ENCODE measurements around the gene PLEKHH2.
A peak's percentile ranks its signal among the peaks of the same experiment; 100 is the strongest.

The PLEKHH2 gene

DNA sequence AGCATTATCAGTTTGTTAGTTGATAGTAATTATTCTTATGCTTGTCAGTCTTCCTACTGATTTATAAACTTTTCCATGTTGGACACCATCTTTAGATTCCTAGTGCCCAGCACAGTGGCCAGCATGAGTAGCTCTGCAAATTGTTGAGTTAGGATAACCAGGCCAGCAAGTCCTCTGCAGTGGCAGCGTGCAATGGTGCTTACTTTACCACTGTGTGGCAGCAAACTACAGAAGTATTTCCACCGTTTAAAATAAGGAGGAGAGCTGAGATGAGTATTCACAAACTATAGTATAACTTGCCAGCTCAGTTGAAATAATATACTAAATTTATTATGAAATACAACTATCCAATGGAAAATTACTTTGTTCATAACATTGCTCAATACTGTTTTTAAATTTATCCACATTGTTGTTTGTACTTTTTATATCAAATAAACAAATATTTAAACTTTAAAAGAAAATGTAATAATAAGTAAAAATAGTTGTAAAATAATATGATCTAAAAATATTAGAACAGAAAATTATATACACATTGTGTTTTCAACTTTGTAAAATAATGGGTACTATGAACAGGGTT is 31.9 kb upstream of the PLEKHH2 start:
- DNase-seq (ENCODE audit: extremely low read depth, low read depth) = peak; percentile 4
- TF ChIP-seq, protein P1, sequence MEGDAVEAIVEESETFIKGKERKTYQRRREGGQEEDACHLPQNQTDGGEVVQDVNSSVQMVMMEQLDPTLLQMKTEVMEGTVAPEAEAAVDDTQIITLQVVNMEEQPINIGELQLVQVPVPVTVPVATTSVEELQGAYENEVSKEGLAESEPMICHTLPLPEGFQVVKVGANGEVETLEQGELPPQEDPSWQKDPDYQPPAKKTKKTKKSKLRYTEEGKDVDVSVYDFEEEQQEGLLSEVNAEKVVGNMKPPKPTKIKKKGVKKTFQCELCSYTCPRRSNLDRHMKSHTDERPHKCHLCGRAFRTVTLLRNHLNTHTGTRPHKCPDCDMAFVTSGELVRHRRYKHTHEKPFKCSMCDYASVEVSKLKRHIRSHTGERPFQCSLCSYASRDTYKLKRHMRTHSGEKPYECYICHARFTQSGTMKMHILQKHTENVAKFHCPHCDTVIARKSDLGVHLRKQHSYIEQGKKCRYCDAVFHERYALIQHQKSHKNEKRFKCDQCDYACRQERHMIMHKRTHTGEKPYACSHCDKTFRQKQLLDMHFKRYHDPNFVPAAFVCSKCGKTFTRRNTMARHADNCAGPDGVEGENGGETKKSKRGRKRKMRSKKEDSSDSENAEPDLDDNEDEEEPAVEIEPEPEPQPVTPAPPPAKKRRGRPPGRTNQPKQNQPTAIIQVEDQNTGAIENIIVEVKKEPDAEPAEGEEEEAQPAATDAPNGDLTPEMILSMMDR (IDR thresholded peaks at IDR 0.05; ENCODE audit: low read depth, low read length) = peak; percentile 65

DNA sequence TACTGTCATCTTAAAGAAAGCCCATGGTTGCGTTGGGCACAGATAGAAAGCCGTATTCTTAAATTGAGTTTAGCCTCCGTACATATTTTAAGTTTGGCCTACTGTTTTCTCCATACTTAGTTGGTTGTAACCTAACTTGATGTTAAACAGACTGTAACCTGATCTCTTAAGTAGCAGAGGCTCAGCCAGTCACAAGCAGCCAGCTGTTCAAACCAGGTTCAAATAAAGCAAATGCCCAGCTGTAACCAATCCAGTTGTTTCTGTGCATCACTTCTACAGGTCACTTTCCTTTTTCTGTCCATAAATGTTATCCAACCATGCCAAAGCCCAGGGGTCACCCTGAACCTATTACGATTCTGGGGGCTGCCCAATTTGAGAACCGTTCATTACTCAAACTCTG is 31.2 kb upstream of the PLEKHH2 start:
- no peak for DNase-seq (ENCODE audit: extremely low read depth, low read depth)
- TF ChIP-seq, protein P1 (IDR thresholded peaks at IDR 0.05; ENCODE audit: low read depth, low read length) = no peak

DNA sequence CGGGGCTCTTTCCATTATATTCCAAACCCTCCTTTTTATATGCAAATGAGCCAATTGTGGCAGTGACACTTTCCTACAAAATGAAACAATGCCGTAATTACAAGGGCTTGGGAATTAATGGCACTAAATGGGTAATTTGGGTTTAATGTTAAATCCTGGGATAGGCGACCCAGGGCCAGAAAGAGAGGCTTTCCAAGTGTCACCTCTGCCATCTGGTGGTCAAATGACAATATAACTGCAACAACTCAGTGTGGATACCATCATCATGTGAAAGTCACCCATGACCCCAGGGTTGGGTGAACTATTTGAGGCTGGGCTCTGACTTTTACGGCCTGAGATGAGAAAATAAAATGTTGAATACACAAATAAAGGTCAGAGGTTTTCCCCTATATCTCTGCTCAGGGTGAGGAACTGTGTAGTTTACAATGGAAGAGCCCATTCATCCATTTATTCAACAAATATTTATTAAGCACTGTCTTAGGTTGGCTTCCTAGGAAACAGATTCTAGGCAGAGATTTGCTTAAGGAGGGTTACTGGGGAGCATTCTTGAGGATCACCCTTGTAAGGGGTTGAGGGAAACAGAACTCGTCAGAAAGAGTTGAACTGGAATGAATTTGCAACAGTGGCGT is 27.7 kb upstream of the PLEKHH2 start:
- peak; percentile 3 for DNase-seq (ENCODE audit: extremely low read depth, low read depth)
- TF ChIP-seq, protein P1 (IDR thresholded peaks at IDR 0.05; ENCODE audit: low read depth, low read length) = peak; percentile 65

DNA sequence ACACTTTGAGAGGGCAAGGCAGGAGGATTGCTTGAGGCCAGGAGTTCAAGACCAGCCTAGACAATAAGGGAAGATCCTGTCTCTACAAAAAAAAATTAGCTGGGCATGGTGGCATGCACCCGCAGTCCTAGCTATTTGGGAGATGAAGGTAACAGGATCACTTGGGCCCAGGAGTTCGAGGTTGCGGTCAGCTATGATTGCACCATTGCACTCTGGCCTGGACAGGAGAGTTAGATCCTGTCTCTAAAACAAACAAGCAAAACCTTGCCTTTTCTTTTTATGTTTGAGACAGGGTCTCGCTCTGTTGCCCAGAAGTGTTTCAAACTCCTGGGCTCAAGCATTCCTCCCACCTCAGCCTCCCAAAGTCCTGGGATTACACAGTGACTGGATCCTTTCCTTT is 26.7 kb upstream of the PLEKHH2 start:
- DNase-seq (ENCODE audit: extremely low read depth, low read depth) = no peak
- TF ChIP-seq, protein P1 (IDR thresholded peaks at IDR 0.05; ENCODE audit: low read depth, low read length) = no peak

DNA sequence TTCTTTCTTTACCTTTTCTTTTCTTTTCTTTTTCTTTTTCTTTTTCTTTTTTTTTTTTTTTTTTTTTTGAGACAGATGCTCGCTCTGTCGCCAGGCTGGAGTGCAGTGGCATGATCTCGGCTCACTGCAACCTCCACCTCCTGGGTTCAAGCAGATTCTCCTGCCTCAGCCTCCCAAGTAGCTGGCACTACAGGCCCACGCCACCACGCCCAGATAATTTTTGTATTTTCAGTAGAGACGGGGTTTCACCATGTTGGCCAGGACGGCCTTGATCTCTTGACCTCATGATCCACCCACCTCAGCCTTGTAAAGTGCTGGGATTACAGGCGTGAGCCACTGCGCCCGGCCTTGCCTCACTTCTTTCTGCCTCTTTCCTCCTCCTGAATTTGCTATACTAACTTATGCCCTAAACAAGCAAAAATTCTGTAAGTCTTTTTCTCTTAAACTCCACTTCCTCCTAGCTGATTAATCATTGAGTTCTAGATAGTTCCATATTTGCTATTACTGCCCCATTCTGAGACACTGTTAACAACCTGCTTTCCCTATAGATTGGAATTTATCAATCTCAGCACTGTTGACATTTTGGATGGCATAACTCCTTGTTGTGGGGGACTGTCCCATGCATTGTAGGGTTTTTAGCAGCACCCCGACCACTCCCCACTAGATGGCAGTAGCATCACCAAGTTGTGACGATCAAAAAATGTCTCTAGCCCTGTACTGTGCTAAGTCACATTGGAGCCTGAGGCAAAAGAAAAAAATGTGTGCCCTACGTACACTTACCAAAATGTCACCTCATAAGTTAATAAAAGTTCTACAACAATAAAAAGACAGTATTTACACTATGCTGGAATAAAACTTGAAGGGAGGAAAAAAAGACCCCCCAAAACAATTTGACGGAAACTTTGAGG is 24.8 kb upstream of the PLEKHH2 start:
- TF ChIP-seq, protein P1 (IDR thresholded peaks at IDR 0.05; ENCODE audit: low read depth, low read length) = peak; percentile 86
- DNase-seq (ENCODE audit: extremely low read depth, low read depth) = peak; percentile 32

DNA sequence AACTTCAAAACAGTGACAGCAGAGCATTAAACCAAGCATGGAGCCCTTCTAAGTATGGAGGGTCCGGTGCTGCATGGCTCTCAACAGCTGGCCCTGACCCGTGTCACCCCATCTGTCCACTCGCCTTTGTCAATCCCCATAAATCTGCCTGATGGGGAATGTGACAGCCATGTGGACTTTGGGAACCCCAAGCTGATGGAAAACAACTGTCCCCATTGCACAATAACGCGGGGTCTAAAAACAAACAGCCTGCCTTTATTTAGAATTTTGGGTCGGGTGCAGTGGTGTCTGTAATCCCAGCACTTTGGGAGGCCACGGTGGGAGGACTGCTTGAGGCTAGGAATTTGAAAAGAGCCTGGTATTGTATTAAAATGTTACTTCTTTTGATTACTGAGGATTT is 24.1 kb upstream of the PLEKHH2 start:
- DNase-seq (ENCODE audit: extremely low read depth, low read depth) = no peak
- TF ChIP-seq, protein P1 (IDR thresholded peaks at IDR 0.05; ENCODE audit: low read depth, low read length) = no peak
